HG02571 (cell line): ENCODE measurements around the gene SLC16A8.
"Not testable (repeated sequence)": the region's sequence is repeated elsewhere in the genome, so short reads cannot be mapped to it uniquely, and the experiment has no call there.

ENCODE experiments used
- ATAC-seq: cut with Tn5 transposase; IDR thresholded peaks from one replicate; pipeline ENCODE4 v1.9.1; 2021; ENCODE audit warnings: mild to moderate bottlenecking, moderate library complexity; ENCODE audit not compliant: unreplicated experiment

SLC16A8 gene

GRCh38 chr22:38049812-38050619 is 34.0 kb downstream of the SLC16A8 start:
- ATAC-seq, result no peak

- no peak for ATAC-seq
These were observed 37.8 kb downstream of the SLC16A8 start for GRCh38 chr22:38046070-38046748.

GRCh38 chr22:38043151-38044039 is 40.6 kb downstream of the SLC16A8 start:
- no peak for ATAC-seq

- no peak for ATAC-seq
These were observed 41.5 kb downstream of the SLC16A8 start for GRCh38 chr22:38042488-38042790.

GRCh38 chr22:38041760-38042487 is 42.1 kb downstream of the SLC16A8 start:
- no peak for ATAC-seq

- no peak for ATAC-seq
These were observed 42.8 kb downstream of the SLC16A8 start for GRCh38 chr22:38040953-38041759.

GRCh38 chr22:38038890-38039812 is 44.8 kb downstream of the SLC16A8 start:
- no peak for ATAC-seq

- no peak for ATAC-seq
These were observed 45.6 kb downstream of the SLC16A8 start for GRCh38 chr22:38038426-38038825.

- ATAC-seq, result not testable (repeated sequence)
These were observed 46.4 kb downstream of the SLC16A8 start for GRCh38 chr22:38037367-38038150.

GRCh38 chr22:38036392-38037062 is 47.5 kb downstream of the SLC16A8 start:
- no peak for ATAC-seq

- ATAC-seq, result no peak
These were observed 48.5 kb downstream of the SLC16A8 start for GRCh38 chr22:38035530-38035885.

- no peak for ATAC-seq
These were observed 49.0 kb downstream of the SLC16A8 start for GRCh38 chr22:38034884-38035529.

GRCh38 chr22:38034278-38034882 is 49.6 kb downstream of the SLC16A8 start:
- ATAC-seq, result no peak

- no peak for ATAC-seq
These were observed 50.3 kb downstream of the SLC16A8 start for GRCh38 chr22:38033522-38034277.

- no peak for ATAC-seq
These were observed 51.1 kb downstream of the SLC16A8 start for GRCh38 chr22:38032681-38033521.
